HL-60 (cell line): Measurements from ENCODE around the gene HMGCL.
"Not testable (repeated sequence)": the region's sequence is repeated elsewhere in the genome, so short reads cannot be mapped to it uniquely, and the experiment has no call there.

Experiments used
- DNase-seq, 2 experiments: peaks; one replicate each; pipeline ENCODE4 v3.0.0-alpha.2; 2010 to 2020; ENCODE audit warnings: low read depth in 1 of 2, low spot score in 1 of 2
- H3K27ac ChIP-seq: fragments of 250-450 bp; sonication (Bioruptor Pico); replicated peaks from 2 replicates; pipeline ENCODE4 v1.5.1; 2020; ENCODE audit warnings: mild to moderate bottlenecking, moderate library complexity
- H3K27me3 ChIP-seq: fragments of 250-450 bp; sonication (Bioruptor Pico); 2 replicates; pipeline ENCODE4 v1.5.1; 2021; ENCODE audit warnings: mild to moderate bottlenecking, moderate library complexity; ENCODE audit not compliant: insufficient read depth, poor library complexity, severe bottlenecking
- H3K4me3 ChIP-seq: replicated peaks from 2 replicates; pipeline ENCODE4 v1.5.1; 2011; ENCODE audit warnings: mild to moderate bottlenecking, control low read depth, low read length; ENCODE audit not compliant: insufficient read depth
- GABPA ChIP-seq: IDR thresholded peaks from 2 replicates; pipeline ENCODE4 v1.6.1; 2012; ENCODE audit warnings: low read depth
- POLR2AphosphoS5 ChIP-seq: IDR thresholded peaks from 2 replicates; pipeline ENCODE4 v1.6.1; 2012; ENCODE audit warnings: low read depth
- SPI1 ChIP-seq: IDR thresholded peaks from 2 replicates; pipeline ENCODE4 v1.6.1; 2012; ENCODE audit warnings: low read depth, mild to moderate bottlenecking, borderline replicate concordance
- TF ChIP-seq, protein P1 (sequence below): IDR thresholded peaks from 2 replicates; pipeline ENCODE4 v1.6.1; 2012; ENCODE audit warnings: low read depth; ENCODE audit not compliant: insufficient replicate concordance
- TF ChIP-seq, protein P2 (sequence below): IDR thresholded peaks from one replicate; pipeline ENCODE4 v1.5.1; 2011; ENCODE audit warnings: low read length, control low read depth, inconsistent platforms; ENCODE audit not compliant: insufficient read depth

HMGCL gene

GRCh38 chr1:23803674-23804073 lies 21.6 kb downstream of the HMGCL start:
- DNase-seq, result no peak
- TF ChIP-seq GABPA, result no peak
- no peak for TF ChIP-seq POLR2AphosphoS5
- no peak for TF ChIP-seq SPI1

DNA sequence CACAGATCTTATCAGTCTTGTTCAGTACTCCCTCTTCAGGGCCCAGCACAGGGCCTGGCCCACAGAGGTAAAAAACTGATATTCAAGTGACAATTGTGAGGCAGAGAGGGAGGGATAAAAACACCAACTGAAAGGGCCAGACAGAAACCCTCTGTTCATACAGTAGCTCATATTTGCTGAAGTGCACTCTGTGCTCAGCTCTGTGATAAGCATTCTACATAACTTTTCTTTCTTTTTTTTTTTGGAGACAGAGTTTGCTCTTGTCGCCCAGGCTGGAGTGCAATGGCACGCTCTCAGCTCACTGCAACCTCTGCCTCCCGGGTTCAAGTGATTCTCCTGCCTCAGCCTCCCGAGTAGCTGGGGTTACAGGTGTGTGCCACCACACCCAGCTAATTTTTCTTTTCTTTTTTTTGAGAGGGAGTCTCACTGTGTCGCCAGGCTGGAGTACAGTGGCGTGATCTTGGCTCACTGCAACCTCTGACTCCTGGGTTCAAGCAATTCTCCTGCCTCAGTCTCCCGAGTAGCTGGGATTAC lies 22.4 kb downstream of the HMGCL start:
- H3K27ac ChIP-seq, H3K27me3 ChIP-seq, DNase-seq, H3K4me3 ChIP-seq: not testable (repeated sequence)

More at GRCh38 chr1:23803674-23804073, 21.6 kb downstream of the HMGCL start:
- Histone ChIP-seq H3K4me3 (no peak overlapping the region), H3K27ac (peak overlapping the region; percentile 77), H3K27me3 (no peaks in the 10 kb centered on the region)

- Histone ChIP-seq H3K27me3 (no peaks in the 10 kb centered on the region), H3K4me3 (no peak overlapping the region), H3K27ac (peak overlapping the region; percentile 93)
- TF ChIP-seq, protein P1, sequence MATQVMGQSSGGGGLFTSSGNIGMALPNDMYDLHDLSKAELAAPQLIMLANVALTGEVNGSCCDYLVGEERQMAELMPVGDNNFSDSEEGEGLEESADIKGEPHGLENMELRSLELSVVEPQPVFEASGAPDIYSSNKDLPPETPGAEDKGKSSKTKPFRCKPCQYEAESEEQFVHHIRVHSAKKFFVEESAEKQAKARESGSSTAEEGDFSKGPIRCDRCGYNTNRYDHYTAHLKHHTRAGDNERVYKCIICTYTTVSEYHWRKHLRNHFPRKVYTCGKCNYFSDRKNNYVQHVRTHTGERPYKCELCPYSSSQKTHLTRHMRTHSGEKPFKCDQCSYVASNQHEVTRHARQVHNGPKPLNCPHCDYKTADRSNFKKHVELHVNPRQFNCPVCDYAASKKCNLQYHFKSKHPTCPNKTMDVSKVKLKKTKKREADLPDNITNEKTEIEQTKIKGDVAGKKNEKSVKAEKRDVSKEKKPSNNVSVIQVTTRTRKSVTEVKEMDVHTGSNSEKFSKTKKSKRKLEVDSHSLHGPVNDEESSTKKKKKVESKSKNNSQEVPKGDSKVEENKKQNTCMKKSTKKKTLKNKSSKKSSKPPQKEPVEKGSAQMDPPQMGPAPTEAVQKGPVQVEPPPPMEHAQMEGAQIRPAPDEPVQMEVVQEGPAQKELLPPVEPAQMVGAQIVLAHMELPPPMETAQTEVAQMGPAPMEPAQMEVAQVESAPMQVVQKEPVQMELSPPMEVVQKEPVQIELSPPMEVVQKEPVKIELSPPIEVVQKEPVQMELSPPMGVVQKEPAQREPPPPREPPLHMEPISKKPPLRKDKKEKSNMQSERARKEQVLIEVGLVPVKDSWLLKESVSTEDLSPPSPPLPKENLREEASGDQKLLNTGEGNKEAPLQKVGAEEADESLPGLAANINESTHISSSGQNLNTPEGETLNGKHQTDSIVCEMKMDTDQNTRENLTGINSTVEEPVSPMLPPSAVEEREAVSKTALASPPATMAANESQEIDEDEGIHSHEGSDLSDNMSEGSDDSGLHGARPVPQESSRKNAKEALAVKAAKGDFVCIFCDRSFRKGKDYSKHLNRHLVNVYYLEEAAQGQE, result no peak
- TF ChIP-seq GABPA, result no peak
- no peak for TF ChIP-seq POLR2AphosphoS5
- no peak for TF ChIP-seq SPI1
- TF ChIP-seq, protein P2, sequence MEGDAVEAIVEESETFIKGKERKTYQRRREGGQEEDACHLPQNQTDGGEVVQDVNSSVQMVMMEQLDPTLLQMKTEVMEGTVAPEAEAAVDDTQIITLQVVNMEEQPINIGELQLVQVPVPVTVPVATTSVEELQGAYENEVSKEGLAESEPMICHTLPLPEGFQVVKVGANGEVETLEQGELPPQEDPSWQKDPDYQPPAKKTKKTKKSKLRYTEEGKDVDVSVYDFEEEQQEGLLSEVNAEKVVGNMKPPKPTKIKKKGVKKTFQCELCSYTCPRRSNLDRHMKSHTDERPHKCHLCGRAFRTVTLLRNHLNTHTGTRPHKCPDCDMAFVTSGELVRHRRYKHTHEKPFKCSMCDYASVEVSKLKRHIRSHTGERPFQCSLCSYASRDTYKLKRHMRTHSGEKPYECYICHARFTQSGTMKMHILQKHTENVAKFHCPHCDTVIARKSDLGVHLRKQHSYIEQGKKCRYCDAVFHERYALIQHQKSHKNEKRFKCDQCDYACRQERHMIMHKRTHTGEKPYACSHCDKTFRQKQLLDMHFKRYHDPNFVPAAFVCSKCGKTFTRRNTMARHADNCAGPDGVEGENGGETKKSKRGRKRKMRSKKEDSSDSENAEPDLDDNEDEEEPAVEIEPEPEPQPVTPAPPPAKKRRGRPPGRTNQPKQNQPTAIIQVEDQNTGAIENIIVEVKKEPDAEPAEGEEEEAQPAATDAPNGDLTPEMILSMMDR, result no peak
- DNase-seq, result no peak
Observed at GRCh38 chr1:23801876-23802275, 23.4 kb downstream of the HMGCL start.

DNA sequence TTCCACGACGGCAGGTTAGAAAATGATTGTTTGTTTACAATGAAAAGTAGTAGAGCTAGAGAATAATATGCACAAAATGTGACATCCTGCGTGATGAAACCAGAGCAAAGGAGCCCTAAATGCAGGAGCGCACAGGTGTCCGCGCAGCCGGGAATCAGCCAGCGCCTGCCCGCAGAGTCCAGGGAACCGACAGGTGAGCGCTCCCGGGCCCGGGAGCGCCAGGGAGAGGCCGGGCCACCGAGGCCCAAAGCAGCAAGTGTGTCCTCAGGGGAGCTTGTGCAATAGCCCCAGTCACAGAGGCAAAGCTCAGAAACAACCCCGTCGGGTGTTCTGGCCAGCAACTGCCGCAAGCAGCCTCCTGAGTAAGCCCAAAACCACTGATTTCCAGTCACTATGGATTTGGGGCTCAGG lies 23.9 kb downstream of the HMGCL start:
- H3K27me3 ChIP-seq, result no peaks in the 10 kb centered on the region
- H3K27ac ChIP-seq, result peak overlapping the region; percentile 93
- no peak for TF ChIP-seq SPI1
- TF ChIP-seq, protein P2, result no peak
- no peak for TF ChIP-seq POLR2AphosphoS5
- TF ChIP-seq, protein P1, result no peak
- TF ChIP-seq GABPA, result no peak
- peak overlapping the region; percentile 77 for H3K4me3 ChIP-seq
- DNase-seq, result peak in 1 of 2 experiments; percentile 68
